Measurements from ENCODE around the gene ECE2.

DNA sequence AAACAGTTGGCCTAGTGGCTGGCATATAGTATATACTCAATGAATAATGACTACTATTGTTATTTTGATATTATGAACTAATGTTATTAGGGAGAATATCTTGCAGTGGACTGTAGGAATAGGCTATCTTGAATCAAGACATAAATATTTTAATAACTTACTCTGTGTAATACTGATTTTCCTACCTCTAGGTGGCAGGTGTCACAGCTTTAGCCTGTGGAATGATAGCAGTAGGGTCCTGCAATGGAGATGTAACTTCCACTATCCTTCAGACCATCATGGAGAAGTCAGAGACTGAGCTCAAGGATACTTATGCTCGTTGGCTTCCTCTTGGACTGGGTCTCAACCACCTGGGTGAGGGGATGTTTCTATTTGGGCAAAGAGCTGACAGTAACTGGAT lies 29.8 kb downstream of the ECE2 start:
- TF ChIP-seq, protein P1, sequence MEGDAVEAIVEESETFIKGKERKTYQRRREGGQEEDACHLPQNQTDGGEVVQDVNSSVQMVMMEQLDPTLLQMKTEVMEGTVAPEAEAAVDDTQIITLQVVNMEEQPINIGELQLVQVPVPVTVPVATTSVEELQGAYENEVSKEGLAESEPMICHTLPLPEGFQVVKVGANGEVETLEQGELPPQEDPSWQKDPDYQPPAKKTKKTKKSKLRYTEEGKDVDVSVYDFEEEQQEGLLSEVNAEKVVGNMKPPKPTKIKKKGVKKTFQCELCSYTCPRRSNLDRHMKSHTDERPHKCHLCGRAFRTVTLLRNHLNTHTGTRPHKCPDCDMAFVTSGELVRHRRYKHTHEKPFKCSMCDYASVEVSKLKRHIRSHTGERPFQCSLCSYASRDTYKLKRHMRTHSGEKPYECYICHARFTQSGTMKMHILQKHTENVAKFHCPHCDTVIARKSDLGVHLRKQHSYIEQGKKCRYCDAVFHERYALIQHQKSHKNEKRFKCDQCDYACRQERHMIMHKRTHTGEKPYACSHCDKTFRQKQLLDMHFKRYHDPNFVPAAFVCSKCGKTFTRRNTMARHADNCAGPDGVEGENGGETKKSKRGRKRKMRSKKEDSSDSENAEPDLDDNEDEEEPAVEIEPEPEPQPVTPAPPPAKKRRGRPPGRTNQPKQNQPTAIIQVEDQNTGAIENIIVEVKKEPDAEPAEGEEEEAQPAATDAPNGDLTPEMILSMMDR (conservative IDR thresholded peaks at IDR 0.05): no peak; the same call in 1 of the 2 replicates
- no peak for TF ChIP-seq ZFX (IDR thresholded peaks at IDR 0.05)
